Mesothelial cell of epicardium (in vitro differentiated cells): ENCODE data around the gene PFKFB2. TPM values are rescaled to one million over a fixed set of nuclear protein-coding genes. Genes with fewer than 3 reads are reported as not detected.
A peak's percentile ranks its signal among the peaks of the same experiment; 100 is the strongest.

Source experiments
- DNase-seq, 2 experiments: peaks; one replicate each; pipeline ENCODE4 v3.0.0; 2021; ENCODE audit warnings: low spot score in 2 of 2; ENCODE audit not compliant: unreplicated experiment in 2 of 2
- H3K27ac Mint-ChIP-seq: 2 replicates; pipeline ENCODE4 v1.8.0; 2021; ENCODE audit warnings: mixed read lengths
- H3K27me3 Mint-ChIP-seq: 2 replicates; pipeline ENCODE4 v1.8.0; 2021; ENCODE audit warnings: low read depth, mixed read lengths
- H3K36me3 Mint-ChIP-seq: 2 replicates; pipeline ENCODE4 v1.8.0; 2021; ENCODE audit warnings: mixed read lengths
- H3K4me1 Mint-ChIP-seq: 2 replicates; pipeline ENCODE4 v1.8.0; 2021; ENCODE audit warnings: mixed read lengths
- H3K4me3 Mint-ChIP-seq: 2 replicates; pipeline ENCODE4 v1.8.0; 2021; ENCODE audit warnings: mild to moderate bottlenecking, moderate library complexity, mixed read lengths
- H3K9me3 Mint-ChIP-seq: 2 replicates; pipeline ENCODE4 v1.8.0; 2021; ENCODE audit warnings: mixed read lengths
- CTCF ChIP-seq: fragments of 200-600 bp; sonication (generic); IDR thresholded peaks from one replicate; pipeline ENCODE4 v1.5.0; 2021; ENCODE audit warnings: antibody characterized with exemption; ENCODE audit not compliant: unreplicated experiment
- total RNA-seq: library from RNA; stranded (reverse); gene quantifications from 3 replicates; pipeline ENCODE4 v1.2.1, GENCODE V29; 2021

Gene PFKFB2
- total RNA-seq, result 12.5 to 13.6 TPM (median 12.7 TPM) in 3 replicates

- TF ChIP-seq CTCF, result no peak
- no peaks in the 10 kb centered on the region for H3K27me3 Mint-ChIP-seq
- peak; percentile 95 to 98 for DNase-seq
- no peaks in the 10 kb centered on the region for H3K9me3 Mint-ChIP-seq
- H3K4me1 Mint-ChIP-seq, result peaks cover 33% of the 10 kb centered on the region
- H3K27ac Mint-ChIP-seq, result peak within 1 kb of the TSS; percentile 99
- H3K36me3 Mint-ChIP-seq, result no peaks in the 10 kb centered on the region
- peak within 1 kb of the TSS; percentile 97 for H3K4me3 Mint-ChIP-seq
Measured at GRCh38 chr1:207052911-207053769, at the start of gene PFKFB2. PFKFB2 (plus strand) TSS chr1:207053275; CDS start chr1:207054718, 1,443 bp downstream.

GRCh38 chr1:207004931-207005830, 47.9 kb upstream of the PFKFB2 start:
- no peak overlapping the region for H3K4me3 Mint-ChIP-seq
- peak; percentile 51 for TF ChIP-seq CTCF
- DNase-seq, result no peak
- H3K27me3 Mint-ChIP-seq, result no peaks in the 10 kb centered on the region
- H3K36me3 Mint-ChIP-seq, result peaks cover 3% of the 10 kb centered on the region
- H3K27ac Mint-ChIP-seq, result no peak overlapping the region
- peaks cover 27% of the 10 kb centered on the region for H3K4me1 Mint-ChIP-seq
- H3K9me3 Mint-ChIP-seq, result peaks cover 5% of the 10 kb centered on the region

- Mint-ChIP-seq H3K27me3 (peaks cover 4% of the 10 kb centered on the region), H3K4me1 (peaks cover 29% of the 10 kb centered on the region), H3K4me3 (no peak overlapping the region), H3K36me3 (peaks cover 3% of the 10 kb centered on the region), H3K27ac (peak overlapping the region; percentile 44), H3K9me3 (peaks cover 5% of the 10 kb centered on the region)
- TF ChIP-seq CTCF, result no peak
- DNase-seq, result no peak
Measured at GRCh38 chr1:207006083-207006482, 47.0 kb upstream of the PFKFB2 start.

GRCh38 chr1:207006914-207007313, 46.2 kb upstream of the PFKFB2 start:
- TF ChIP-seq CTCF, result no peak
- H3K4me3 Mint-ChIP-seq, result no peak overlapping the region
- no peak for DNase-seq
- H3K27me3 Mint-ChIP-seq, result peaks cover 9% of the 10 kb centered on the region
- H3K4me1 Mint-ChIP-seq, result peaks cover 29% of the 10 kb centered on the region
- H3K27ac Mint-ChIP-seq, result peak overlapping the region; percentile 86
- H3K9me3 Mint-ChIP-seq, result peaks cover 5% of the 10 kb centered on the region
- peaks cover 3% of the 10 kb centered on the region for H3K36me3 Mint-ChIP-seq

GRCh38 chr1:207007352-207008033, 45.6 kb upstream of the PFKFB2 start:
- TF ChIP-seq CTCF, result no peak
- no peak for DNase-seq
- Mint-ChIP-seq H3K27me3 (peaks cover 15% of the 10 kb centered on the region), H3K9me3 (peaks cover 5% of the 10 kb centered on the region), H3K4me1 (peaks cover 29% of the 10 kb centered on the region), H3K36me3 (peaks cover 3% of the 10 kb centered on the region), H3K4me3 (no peak overlapping the region), H3K27ac (peak overlapping the region; percentile 86)
